IMR-90 (cell line): ENCODE data around the gene ITSN2. TPM values are rescaled to one million over a fixed set of nuclear protein-coding genes. Genes with fewer than 3 reads are reported as not detected.

Experiments used
- ATAC-seq: fragments of 200-7000 bp; cut with Tn5 transposase; 2 replicates; pipeline ENCODE4 v1.9.1; 2020; ENCODE audit warnings: low read depth, mild to moderate bottlenecking, moderate library complexity
- BruUV-seq: library from RNA; stranded (reverse); fragments of 400-500 nt; replicated peaks from 2 replicates; lab custom pipeline; 2021; lab: Mats Ljungman, UMichigan
- CTCF ChIA-PET: fragments of 300-600 bp; formaldehyde crosslinking; extraction: SDS; loops from one replicate; lab custom pipeline; 2021; ENCODE audit warnings: antibody characterized with exemption; lab: Yijun Ruan, JAX
- POLR2A ChIA-PET: fragments of 300-600 bp; sonication (Branson Sonifier 250); formaldehyde crosslinking; loops from one replicate; lab custom pipeline; 2022; ENCODE audit warnings: antibody characterized with exemption; ENCODE audit not compliant: unreplicated experiment; lab: Charles Lee
- DNase-seq: peaks from one replicate; pipeline ENCODE4 v3.0.0; 2013
- H2AFZ ChIP-seq: replicated peaks from 2 replicates; pipeline ENCODE3; 2013; ENCODE audit warnings: low read length, mild to moderate bottlenecking; ENCODE audit not compliant: poor library complexity
- H2AK5ac ChIP-seq: 2 replicates; pipeline ENCODE4 v1.6.1; 2013; ENCODE audit warnings: low read depth, low read length, inconsistent platforms
- H2AK9ac ChIP-seq: replicated peaks from 2 replicates; pipeline ENCODE3; 2013; ENCODE audit warnings: mild to moderate bottlenecking, low read depth, low read length, moderate library complexity; ENCODE audit not compliant: poor library complexity
- H2BK120ac ChIP-seq: 2 replicates; pipeline ENCODE4 v1.6.1; 2013; ENCODE audit warnings: low read depth, low read length, inconsistent platforms
- H2BK15ac ChIP-seq: 3 replicates; pipeline ENCODE4 v1.6.1; 2013; ENCODE audit warnings: low read depth, low read length, inconsistent platforms
- H2BK20ac ChIP-seq: 2 replicates; pipeline ENCODE4 v1.6.1; 2013; ENCODE audit warnings: low read depth, mild to moderate bottlenecking, inconsistent platforms, low read length, moderate library complexity
- H2BK5ac ChIP-seq: 2 replicates; pipeline ENCODE4 v1.6.1; 2013; ENCODE audit warnings: mild to moderate bottlenecking, low read depth, low read length, inconsistent platforms; ENCODE audit not compliant: poor library complexity, severe bottlenecking
- H3K14ac ChIP-seq: replicated peaks from 2 replicates; pipeline ENCODE4 v1.6.1; 2013; ENCODE audit warnings: low read depth, low read length, inconsistent platforms
- H3K18ac ChIP-seq: 2 replicates; pipeline ENCODE4 v1.6.1; 2013; ENCODE audit warnings: low read depth, low read length, control low read depth
- H3K23ac ChIP-seq: 2 replicates; pipeline ENCODE4 v1.6.1; 2013; ENCODE audit warnings: low read depth, low read length, inconsistent platforms
- H3K27ac ChIP-seq: 2 replicates; pipeline ENCODE4 v1.5.1; 2013; ENCODE audit warnings: mild to moderate bottlenecking, control low read depth, low read length; ENCODE audit not compliant: insufficient read depth
- H3K27me3 ChIP-seq: 2 replicates; pipeline ENCODE4 v1.6.1; 2013; ENCODE audit warnings: low read length; ENCODE audit not compliant: control insufficient read depth, insufficient read depth
- H3K36me3 ChIP-seq: 2 replicates; pipeline ENCODE4 v1.6.1; 2013; ENCODE audit warnings: low read length, mixed read lengths; ENCODE audit not compliant: control insufficient read depth, insufficient read depth
- H3K4ac ChIP-seq: 2 replicates; pipeline ENCODE4 v1.6.1; 2013; ENCODE audit warnings: low read depth, low read length, inconsistent platforms
- H3K4me1 ChIP-seq: 2 replicates; pipeline ENCODE4 v1.6.1; 2013; ENCODE audit warnings: low read length, mixed read lengths; ENCODE audit not compliant: control insufficient read depth, insufficient read depth
- H3K4me2 ChIP-seq: 2 replicates; pipeline ENCODE4 v1.6.1; 2013; ENCODE audit warnings: low read depth, mild to moderate bottlenecking, control low read depth, low read length, moderate library complexity
- H3K4me3 ChIP-seq: 2 replicates; pipeline ENCODE4 v1.5.1; 2013; ENCODE audit warnings: low read depth, mild to moderate bottlenecking, control low read depth, low read length, moderate library complexity; ENCODE audit not compliant: insufficient read depth
- H3K56ac ChIP-seq: 2 replicates; pipeline ENCODE4 v1.6.1; 2013; ENCODE audit warnings: low read length, inconsistent platforms; ENCODE audit not compliant: insufficient read depth; ENCODE audit errors: extremely low read depth
- H3K79me1 ChIP-seq, 2 experiments: 2 replicates each; pipeline ENCODE4 v1.6.1; 2013; ENCODE audit warnings: low read length in 2 of 2, inconsistent platforms in 1 of 2, low read depth in 1 of 2
- H3K9ac ChIP-seq: 2 replicates; pipeline ENCODE4 v1.6.1; 2013; ENCODE audit warnings: low read depth, low read length, control low read depth
- H3K9me1 ChIP-seq: 2 replicates; pipeline ENCODE4 v1.6.1; 2013; ENCODE audit warnings: low read length, inconsistent platforms; ENCODE audit not compliant: insufficient read depth
- H3K9me3 ChIP-seq: 2 replicates; pipeline ENCODE4 v1.6.1; 2013; ENCODE audit warnings: low read length; ENCODE audit not compliant: control insufficient read depth, insufficient read depth
- H4K20me1 ChIP-seq: 2 replicates; pipeline ENCODE4 v1.6.1; 2013; ENCODE audit warnings: low read length, inconsistent platforms; ENCODE audit not compliant: insufficient read depth
- H4K5ac ChIP-seq: 2 replicates; pipeline ENCODE4 v1.6.1; 2013; ENCODE audit warnings: mild to moderate bottlenecking, low read depth, low read length, control low read depth
- H4K8ac ChIP-seq, 2 experiments: 2 replicates each; pipeline ENCODE4 v1.6.1; 2013; ENCODE audit warnings: low read depth in 2 of 2, low read length in 2 of 2, control low read depth in 1 of 2, inconsistent platforms in 1 of 2
- H4K91ac ChIP-seq: 2 replicates; pipeline ENCODE4 v1.6.1; 2013; ENCODE audit warnings: low read depth, low read length, inconsistent platforms; ENCODE audit not compliant: insufficient read depth
- FOS ChIP-seq: fragments of 150-350 bp; IDR thresholded peaks from 2 replicates; pipeline ENCODE4 v1.6.1; 2016; ENCODE audit warnings: low read depth, low read length
- RCOR1 ChIP-seq: IDR thresholded peaks from 2 replicates; pipeline ENCODE4 v1.6.1; 2012; ENCODE audit warnings: mild to moderate bottlenecking, low read length, improper control_type of control experiment; ENCODE audit not compliant: insufficient replicate concordance
- SMC3 ChIP-seq: fragments of 150-350 bp; IDR thresholded peaks from 2 replicates; pipeline ENCODE4 v1.6.1; 2016; ENCODE audit warnings: low read depth, mild to moderate bottlenecking, antibody characterized with exemption, low read length, moderate library complexity
- WGBS, 2 experiments: methylation state at CpG; one replicate each; pipeline versions ENCODE4 v1.1.5 to v1.1.7; 2013; ENCODE audit warnings: missing lambda C conversion rate in 2 of 2; ENCODE audit not compliant: insufficient read length in 1 of 2; ENCODE audit errors: extremely low coverage in 2 of 2; 5-methylcytosine and 5-hydroxymethylcytosine counted together
- dilution Hi-C: fragments of 300-500 bp; cut with HindIII; formaldehyde crosslinking; loops from one replicate; pipeline ENCODE4 v1.14.3; 2018; ENCODE audit warnings: low sequenced_read_pairs; ENCODE audit not compliant: unreplicated experiment
- in situ Hi-C: fragments of 300-500 bp; cut with MboI; formaldehyde crosslinking; loops from 3 replicates; pipeline ENCODE4 v1.14.3; 2019; ENCODE audit warnings: low sequenced_read_pairs, inconsistent platforms, mixed read lengths
- intact Hi-C: fragments of 100-400 bp; cut with micrococcal nuclease; formaldehyde crosslinking; loops from 2 replicates; pipeline ENCODE4 v1.10.0; 2022
- polyA plus RNA-seq, 3 experiments: library from polyadenylated mRNA; depleted of rRNA; stranded (reverse); fragments of >200 nt; gene quantifications; 2 replicates each; pipeline ENCODE4 v1.2.3, GENCODE V29; 2012; ENCODE audit warnings: low replicate concordance in 1 of 3
- total RNA-seq: library from RNA; depleted of rRNA; stranded (reverse); fragments of >200 nt; gene quantifications from 2 replicates; pipeline ENCODE4 v1.2.3, GENCODE V29; 2012

Gene ITSN2
- total and polyA plus RNA-seq, 2 of the 4 experiments (the other 2 are of a cell fraction), result 10.7 to 17.2 TPM

DNA sequence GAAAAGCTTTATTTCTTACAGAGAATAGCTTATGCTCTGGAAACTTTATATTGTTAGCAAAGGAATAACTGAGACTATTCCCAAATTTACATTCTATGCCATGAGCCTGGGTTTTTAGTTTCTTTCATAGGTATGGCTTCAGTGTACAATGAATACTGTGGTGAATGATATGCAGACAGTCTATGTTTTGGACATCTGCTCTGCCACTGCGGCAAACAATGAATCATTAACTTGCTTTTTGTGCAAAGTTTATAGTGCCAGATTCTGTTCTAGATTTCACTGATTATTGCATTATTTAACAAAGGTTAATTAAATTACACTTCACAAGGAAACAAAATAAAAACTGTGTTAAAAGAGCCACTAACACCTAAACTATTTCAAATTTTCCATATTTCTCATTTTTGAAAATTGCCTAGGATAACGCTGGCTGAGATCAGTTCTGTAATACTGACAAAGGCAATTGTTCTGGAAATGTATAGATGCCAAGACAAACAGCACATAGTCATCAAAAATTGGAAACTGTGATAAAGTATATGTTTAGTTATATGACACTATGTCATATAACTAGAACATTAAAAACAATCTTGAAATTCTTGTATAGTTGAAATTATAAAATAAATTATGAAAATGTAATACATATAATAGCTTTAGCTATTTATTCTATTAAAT is 74.7 kb downstream of the ITSN2 start:
- BruUV-seq, result no TSS peak
- no peak for TF ChIP-seq RCOR1
- TF ChIP-seq SMC3, result no peak
- TF ChIP-seq FOS, result no peak
- peaks cover 2% of the 10 kb centered on the region; the same call in 1 of the 2 replicates for H3K9me1 ChIP-seq
- DNase-seq, result no peak
- no peak overlapping the region for H4K91ac ChIP-seq
- H4K8ac ChIP-seq, result no peak overlapping the region
- H3K4me3 ChIP-seq, result no peak overlapping the region
- H3K79me1 ChIP-seq, result no peaks in the 10 kb centered on the region
- H2BK120ac ChIP-seq, result no peak overlapping the region
- in situ Hi-C loops (no loop called here), dilution Hi-C loops (no loop called here), intact Hi-C loops (no loop called here)
- no peak overlapping the region for H2BK5ac ChIP-seq
- H3K27ac ChIP-seq, result no peak overlapping the region
- H3K27me3 ChIP-seq, result no peaks in the 10 kb centered on the region
- H4K5ac ChIP-seq, result no peak overlapping the region
- no peak overlapping the region for H2BK20ac ChIP-seq
- H3K23ac ChIP-seq, result no peak overlapping the region
- H2AFZ ChIP-seq, result no peak overlapping the region
- no peak overlapping the region for H3K18ac ChIP-seq
- H3K36me3 ChIP-seq, result peaks cover 5% of the 10 kb centered on the region
- H3K4ac ChIP-seq, result no peak overlapping the region
- H2AK9ac ChIP-seq, result no peak overlapping the region
- H3K9ac ChIP-seq, result no peak overlapping the region
- H2AK5ac ChIP-seq, result no peak overlapping the region
- ChIA-PET POLR2A (no interaction called here), CTCF (interaction anchor here (0.6 kb wide), 1 partner anchor 395 kb away, joined by 3 read pairs; no protein-coding TSS in a partner anchor)
- H2BK15ac ChIP-seq, result no peak overlapping the region
- no peaks in the 10 kb centered on the region for H3K9me3 ChIP-seq
- no peaks in the 10 kb centered on the region for H4K20me1 ChIP-seq
- no peaks in the 10 kb centered on the region for H3K4me1 ChIP-seq
- ATAC-seq, result no peak
- H3K14ac ChIP-seq, result no peak overlapping the region
- no peak overlapping the region for H3K56ac ChIP-seq
- WGBS, 2 experiments, result no CpG with 5 or more reads among the region's 2 CpGs
- H3K4me2 ChIP-seq, result no peak overlapping the region
